Naive thymus-derived CD4-positive, alpha-beta T cell (primary cell): Measurements from ENCODE around the gene ERGIC3. TPM values are rescaled to one million over a fixed set of nuclear protein-coding genes. Genes with fewer than 3 reads are reported as not detected.
A peak's percentile ranks its signal among the peaks of the same experiment; 100 is the strongest.

ENCODE experiments used
- ATAC-seq: fragments of 150-1000 bp; cut with Tn5 transposase; 2 replicates; pipeline ENCODE4 v1.10.0; 2021; ENCODE audit warnings: mild to moderate bottlenecking, moderate library complexity
- CTCF ChIA-PET: fragments of 350-600 bp; sonication (Branson Sonifier 250); formaldehyde crosslinking; loops from one replicate; lab custom pipeline; 2021; ENCODE audit warnings: antibody characterized with exemption; lab: Charles Lee
- POLR2A ChIA-PET: fragments of 350-600 bp; sonication (Branson Sonifier 250); formaldehyde crosslinking; loops from one replicate; lab custom pipeline; 2021; ENCODE audit warnings: antibody characterized with exemption, inconsistent platforms; lab: Charles Lee
- DNase-seq, 9 donors: peaks; one replicate each; pipeline versions ENCODE4 v3.0.0 to v3.0.0-alpha.2; 2020 to 2022; ENCODE audit warnings: mixed read lengths in 1 of 9
- H3K27ac ChIP-seq: one replicate; pipeline ENCODE4 v1.7.0; 2013; ENCODE audit warnings: mild to moderate bottlenecking, low read depth, low read length, moderate library complexity
- H3K27me3 ChIP-seq, 2 donors: one replicate each; pipeline ENCODE4 v1.7.0; 2013; ENCODE audit warnings: low read length in 2 of 2, mild to moderate bottlenecking in 2 of 2, moderate library complexity in 2 of 2; ENCODE audit not compliant: control insufficient read depth in 2 of 2, insufficient read depth in 2 of 2
- H3K36me3 ChIP-seq, 3 experiments: 1 replicate in 2 of 3; 2 replicates in 1 of 3; pipeline ENCODE4 v1.7.0; 2013; ENCODE audit warnings: low read length in 3 of 3, mild to moderate bottlenecking in 3 of 3, moderate library complexity in 1 of 3; ENCODE audit not compliant: insufficient read depth in 3 of 3, control insufficient read depth in 2 of 3
- H3K4me1 ChIP-seq, 2 donors: one replicate each; pipeline ENCODE4 v1.7.0; 2013; ENCODE audit warnings: low read length in 2 of 2, mild to moderate bottlenecking in 2 of 2, moderate library complexity in 1 of 2; ENCODE audit not compliant: control insufficient read depth in 2 of 2, insufficient read depth in 2 of 2
- H3K4me3 ChIP-seq: 2 replicates; pipeline ENCODE4 v1.7.0; 2013; ENCODE audit warnings: mild to moderate bottlenecking, low read length
- H3K9me3 ChIP-seq, 3 experiments: 1 replicate in 2 of 3; 2 replicates in 1 of 3; pipeline ENCODE4 v1.7.0; 2013; ENCODE audit warnings: low read length in 3 of 3; ENCODE audit not compliant: control insufficient read depth in 2 of 3
- H3K27ac Mint-ChIP-seq, 9 donors: one replicate each; pipeline ENCODE4 v1.8.0; 2020 to 2022; ENCODE audit warnings: mixed read lengths in 9 of 9, mild to moderate bottlenecking in 8 of 9, moderate library complexity in 5 of 9, inconsistent platforms in 2 of 9
- H3K27me3 Mint-ChIP-seq, 5 donors: one replicate each; pipeline ENCODE4 v1.8.0; 2021 to 2022; ENCODE audit warnings: mixed read lengths in 5 of 5, mild to moderate bottlenecking in 1 of 5
- H3K36me3 Mint-ChIP-seq, 5 donors: one replicate each; pipeline ENCODE4 v1.8.0; 2020 to 2022; ENCODE audit warnings: mixed read lengths in 5 of 5, mild to moderate bottlenecking in 3 of 5, inconsistent platforms in 1 of 5
- H3K4me1 Mint-ChIP-seq, 7 donors: one replicate each; pipeline ENCODE4 v1.8.0; 2020 to 2022; ENCODE audit warnings: mixed read lengths in 7 of 7, mild to moderate bottlenecking in 3 of 7, inconsistent platforms in 1 of 7
- H3K4me3 Mint-ChIP-seq, 10 donors: one replicate each; pipeline ENCODE4 v1.8.0; 2020 to 2022; ENCODE audit warnings: mild to moderate bottlenecking in 10 of 10, mixed read lengths in 10 of 10, moderate library complexity in 6 of 10, inconsistent platforms in 2 of 10
- H3K9me3 Mint-ChIP-seq, 11 donors: one replicate each; pipeline ENCODE4 v1.8.0; 2020 to 2022; ENCODE audit warnings: mixed read lengths in 11 of 11, mild to moderate bottlenecking in 4 of 11, inconsistent platforms in 1 of 11, moderate library complexity in 1 of 11
- intact Hi-C, 2 donors: fragments of 100-400 bp; cut with micrococcal nuclease; formaldehyde crosslinking; loops; one replicate each; pipeline ENCODE4 v1.15.1; 2023
- polyA plus RNA-seq, 2 donors: library from polyadenylated mRNA; unstranded; fragments of 300-500 nt; fragmentation: Illumina TruSeq; gene quantifications; one replicate each; pipeline ENCODE4 v1.2.3, GENCODE V29; 2021
- total RNA-seq, 6 experiments: library from RNA in 5 of 6; stranded (reverse) in 5 of 6; gene quantifications; 1 replicate in 5 of 6; 2 replicates in 1 of 6; pipeline ENCODE4 v1.2.3 and lab custom pipeline; 2021 to 2026

The ERGIC3 gene
- total and polyA plus RNA-seq, 7 experiments from 2014 or later, result 135 to 158 (median 148) TPM

GRCh38 chr20:35599776-35600120 lies 57.9 kb downstream of the ERGIC3 start:
- Histone ChIP-seq H3K4me3 (no peak overlapping the region), H3K27ac (no peak overlapping the region), H3K36me3 (no peaks in the 10 kb centered on the region), H3K9me3 (no peaks in the 10 kb centered on the region), H3K27me3 (peaks cover 0 to 5% of the 10 kb centered on the region in 2 donors), H3K4me1 (peaks cover 5 to 6% of the 10 kb centered on the region in 2 donors)
- no peaks in the 10 kb centered on the region for H3K9me3 Mint-ChIP-seq
- H3K27me3 Mint-ChIP-seq, result peaks cover 0 to 61% (median 5%) of the 10 kb centered on the region in 5 donors
- ATAC-seq, result no peak
- CTCF ChIA-PET, result no interaction called here
- H3K36me3 Mint-ChIP-seq, result no peaks in the 10 kb centered on the region
- no peak for DNase-seq
- peak overlapping the region in 3 of 10 donors; percentile 9 to 84 (median 81) for H3K4me3 Mint-ChIP-seq
- no peak overlapping the region for H3K27ac Mint-ChIP-seq
- intact Hi-C loops, result loop anchor here (2.0 to 5.0 kb wide), 2 partner anchors 137 kb away; no protein-coding TSS in a partner anchor
- POLR2A ChIA-PET, result interaction anchor here (1.4 to 1.6 kb wide), 2 partner anchors 16 to 65 kb away, joined by 3 to 9 read pairs; partner anchors contain the start of genes CPNE1, RBM12 and SPAG4
- peaks cover 0 to 11% (median 6%) of the 10 kb centered on the region in 7 donors for H3K4me1 Mint-ChIP-seq

DNA sequence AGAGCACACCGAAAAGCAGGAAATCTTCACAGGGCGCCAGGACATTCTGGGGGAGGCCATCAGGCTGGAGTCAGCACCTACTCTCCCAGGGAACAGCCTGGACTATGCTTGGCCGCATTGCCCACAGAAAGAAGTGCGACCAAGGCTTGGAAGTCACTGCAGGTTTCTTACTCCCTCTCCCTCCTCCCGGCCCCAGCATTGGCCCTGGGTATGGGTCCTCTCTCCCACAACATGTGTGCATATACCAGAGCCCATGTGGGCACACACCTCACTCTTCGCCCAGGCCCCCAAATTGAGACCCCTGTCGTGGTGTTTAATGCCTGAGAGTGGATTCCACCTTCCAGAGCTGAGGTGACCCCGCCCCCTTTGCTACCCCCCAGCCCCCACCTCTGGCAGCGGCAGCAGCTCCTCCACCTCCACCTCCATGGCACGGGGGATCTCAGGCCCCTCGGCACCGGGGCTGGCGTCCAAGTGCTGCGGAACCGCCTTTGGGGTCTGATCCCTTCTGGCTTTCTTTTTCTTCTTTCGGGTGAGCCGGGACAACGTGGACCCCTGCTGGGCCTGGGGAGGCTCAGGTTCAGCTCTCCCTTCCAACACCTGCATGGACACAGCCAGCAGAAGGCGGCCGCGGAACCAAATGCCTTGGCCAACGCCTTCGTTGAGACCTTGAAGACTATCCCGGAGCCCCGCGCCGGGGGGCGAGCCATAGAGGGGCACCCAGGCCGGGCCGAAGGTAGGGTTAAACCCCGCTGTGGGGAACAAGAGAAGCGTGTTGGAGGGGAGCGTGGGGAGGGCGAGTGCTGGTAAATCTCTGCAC lies 58.5 kb downstream of the ERGIC3 start:
- intact Hi-C loops, result loop anchor here (2.0 to 5.0 kb wide), 2 partner anchors 138 kb away; no protein-coding TSS in a partner anchor
- Mint-ChIP-seq H3K9me3 (no peaks in the 10 kb centered on the region), H3K4me3 (peak overlapping the region; percentile 72 to 84 (median 80)), H3K4me1 (peaks cover 0 to 11% (median 6%) of the 10 kb centered on the region in 7 donors), H3K27me3 (peaks cover 0 to 65% (median 5%) of the 10 kb centered on the region in 5 donors), H3K27ac (no peak overlapping the region), H3K36me3 (no peaks in the 10 kb centered on the region)
- H3K4me1 ChIP-seq, result peaks cover 5 to 6% of the 10 kb centered on the region in 2 donors
- DNase-seq (no peak), ATAC-seq (no peak)
- H3K27me3 ChIP-seq, result peaks cover 0 to 5% of the 10 kb centered on the region in 2 donors
- ChIA-PET CTCF (interaction anchor here (0.6 to 1.9 kb wide), 7 partner anchors 16 to 284 kb away, joined by 3 to 13 read pairs (median 3); partner anchors contain the start of genes NFS1, ROMO1 and SPAG4), POLR2A (interaction anchor here (0.9 to 1.6 kb wide), 10 partner anchors 15 to 142 kb away, joined by 3 to 9 read pairs (median 3); partner anchors contain the start of genes CPNE1, NFS1, RBM12 and ROMO1)
- no peaks in the 10 kb centered on the region for H3K36me3 ChIP-seq
- H3K9me3 ChIP-seq, result no peaks in the 10 kb centered on the region
- no peak overlapping the region for H3K27ac ChIP-seq
- peak overlapping the region; percentile 72 for H3K4me3 ChIP-seq

DNA sequence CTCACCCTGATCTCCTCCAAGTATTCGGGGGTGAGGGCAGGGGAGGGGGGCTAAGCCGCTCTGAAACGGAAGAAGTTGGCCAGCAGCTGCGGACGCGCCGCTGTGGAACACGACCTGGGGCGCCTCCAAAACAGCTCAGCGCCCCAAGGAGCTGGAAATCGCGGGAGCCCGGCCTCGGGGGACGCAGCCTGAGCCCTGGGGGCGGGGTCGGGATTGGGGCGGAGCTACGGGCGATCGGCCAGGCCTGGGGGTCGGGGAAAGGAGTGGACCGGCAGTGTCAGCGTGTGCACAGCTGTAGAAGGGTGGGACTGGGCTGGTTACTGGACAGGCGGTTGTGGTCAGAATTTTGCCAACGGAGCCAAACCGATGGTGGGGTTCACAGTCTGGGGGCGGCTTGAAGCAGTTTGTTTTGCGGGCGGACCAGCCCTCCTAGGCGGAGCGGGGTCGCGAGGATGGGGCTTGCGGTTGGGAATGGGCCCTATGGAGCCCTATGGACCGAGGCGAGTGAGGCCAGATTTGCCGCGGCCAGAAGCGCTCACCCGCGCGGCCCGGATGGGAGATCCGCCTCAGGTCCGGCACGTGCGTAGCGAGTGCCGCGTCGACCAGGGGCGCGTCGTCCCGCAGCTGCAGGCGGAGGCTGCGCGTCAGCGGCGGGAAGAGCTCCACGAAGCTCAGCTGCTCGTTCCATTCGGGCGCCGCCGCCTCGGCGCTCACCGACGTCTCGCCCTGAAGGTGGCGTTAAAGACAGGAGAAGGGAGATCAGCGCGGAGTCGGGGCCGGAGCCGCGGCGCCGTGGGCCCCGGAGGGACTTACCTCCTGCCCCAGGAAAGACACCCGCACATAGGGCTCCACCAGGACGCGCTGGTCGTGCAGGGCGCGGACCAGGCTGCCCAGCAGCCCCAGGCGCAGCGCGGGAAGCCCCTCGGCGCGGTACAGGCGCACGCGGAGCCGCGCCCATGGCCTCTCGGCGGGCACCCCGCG lies 59.4 kb downstream of the ERGIC3 start:
- intact Hi-C loops, result loop anchor here (1.0 to 5.0 kb wide), 8 partner anchors 15 to 283 kb away; partner anchors contain the start of genes CPNE1 (in 2 of the 2), NFS1 (in 2 of the 2), RBM12 (in 2 of the 2) and ROMO1 (in 2 of the 2)

GRCh38 chr20:35601990-35602389 lies 60.1 kb downstream of the ERGIC3 start:
- POLR2A ChIA-PET, result interaction anchor here (1.0 to 1.5 kb wide), 7 partner anchors 12 to 140 kb away, joined by 3 to 4 read pairs (median 3); partner anchors contain the start of genes RBM39 and SPAG4
- Mint-ChIP-seq H3K4me3 (peak overlapping the region in 7 of 10 donors; percentile 26 to 83 (median 58)), H3K36me3 (no peaks in the 10 kb centered on the region), H3K9me3 (no peaks in the 10 kb centered on the region), H3K27ac (no peak overlapping the region), H3K27me3 (peaks cover 0 to 59% (median 5%) of the 10 kb centered on the region in 5 donors), H3K4me1 (peaks cover 0 to 14% (median 6%) of the 10 kb centered on the region in 7 donors)
- ATAC-seq (no peak), DNase-seq (no peak)
- no peaks in the 10 kb centered on the region for H3K9me3 ChIP-seq
- H3K4me3 ChIP-seq, result peak overlapping the region; percentile 72
- peaks cover 0 to 5% of the 10 kb centered on the region in 2 donors for H3K27me3 ChIP-seq
- H3K27ac ChIP-seq, result peak overlapping the region; percentile 36
- peaks cover 5 to 6% of the 10 kb centered on the region in 2 donors for H3K4me1 ChIP-seq
- intact Hi-C loops, result loop anchor here (1.0 to 5.0 kb wide), 8 partner anchors 14 to 282 kb away; partner anchors contain the start of genes CPNE1 (in 2 of the 2), NFS1 (in 2 of the 2), RBM12 (in 2 of the 2) and ROMO1 (in 2 of the 2)
- H3K36me3 ChIP-seq, result no peaks in the 10 kb centered on the region
- CTCF ChIA-PET, result interaction anchor here (0.6 to 1.9 kb wide), 8 partner anchors 11 to 1159 kb away, joined by 3 to 13 read pairs (median 4); partner anchors contain the start of genes NFS1, ROMO1 and SPAG4

More for the DNA sequence above, 59.4 kb downstream of the ERGIC3 start:
- Mint-ChIP-seq H3K27me3 (peaks cover 0 to 65% (median 5%) of the 10 kb centered on the region in 5 donors), H3K4me3 (peak overlapping the region; percentile 72 to 84 (median 80)), H3K4me1 (peaks cover 0 to 11% (median 6%) of the 10 kb centered on the region in 7 donors), H3K27ac (peak overlapping the region in 1 of 9 donors; percentile 10), H3K9me3 (no peaks in the 10 kb centered on the region), H3K36me3 (no peaks in the 10 kb centered on the region)
- CTCF ChIA-PET, result interaction anchor here (0.6 to 1.9 kb wide), 11 partner anchors 10 to 1158 kb away, joined by 3 to 13 read pairs (median 3); partner anchors contain the start of genes NFS1, ROMO1 and SPAG4
- Histone ChIP-seq H3K36me3 (no peaks in the 10 kb centered on the region), H3K9me3 (no peaks in the 10 kb centered on the region), H3K27ac (peak overlapping the region; percentile 36), H3K4me1 (peaks cover 5 to 6% of the 10 kb centered on the region in 2 donors), H3K27me3 (peaks cover 0 to 5% of the 10 kb centered on the region in 2 donors), H3K4me3 (peak overlapping the region; percentile 72)
- POLR2A ChIA-PET, result interaction anchor here (0.9 to 1.6 kb wide), 14 partner anchors 12 to 141 kb away, joined by 3 to 9 read pairs (median 3); partner anchors contain the start of genes CPNE1, NFS1, RBM12 and RBM39
- ATAC-seq, result peak; percentile 95
- DNase-seq, result peak; percentile 66 to 82 (median 77)

- POLR2A ChIA-PET, result interaction anchor here (1.5 kb wide), 2 partner anchors 13 to 61 kb away, joined by 4 to 5 read pairs; partner anchors contain the start of genes CPNE1, RBM12 and SPAG4
- Histone ChIP-seq H3K27me3 (peaks cover 0 to 5% of the 10 kb centered on the region in 2 donors), H3K36me3 (no peaks in the 10 kb centered on the region), H3K27ac (no peak overlapping the region), H3K9me3 (no peaks in the 10 kb centered on the region), H3K4me3 (no peak overlapping the region), H3K4me1 (peaks cover 5 to 6% of the 10 kb centered on the region in 2 donors)
- peaks cover 0 to 49% (median 5%) of the 10 kb centered on the region in 5 donors for H3K27me3 Mint-ChIP-seq
- DNase-seq (no peak), ATAC-seq (no peak)
- no peaks in the 10 kb centered on the region for H3K36me3 Mint-ChIP-seq
- peaks cover 0 to 14% (median 6%) of the 10 kb centered on the region in 7 donors for H3K4me1 Mint-ChIP-seq
- CTCF ChIA-PET, result interaction anchor here (0.6 to 1.1 kb wide), 3 partner anchors 14 to 90 kb away, joined by 3 to 4 read pairs (median 3); no protein-coding TSS in a partner anchor
- H3K27ac Mint-ChIP-seq, result peak overlapping the region in 2 of 9 donors; percentile 36 to 48
- peak overlapping the region in 7 of 10 donors; percentile 41 to 81 (median 47) for H3K4me3 Mint-ChIP-seq
- intact Hi-C loops, result loop anchor here in 1 of 2 donors (5.0 kb wide), 1 partner anchor 141 kb away; no protein-coding TSS in a partner anchor
- no peaks in the 10 kb centered on the region for H3K9me3 Mint-ChIP-seq
Observed at GRCh38 chr20:35602851-35603495, 61.1 kb downstream of the ERGIC3 start.
